K562 (cell line): ENCODE measurements around the gene C9orf50. TPM values are rescaled to one million over a fixed set of nuclear protein-coding genes. Genes with fewer than 3 reads are reported as not detected.

Experiments used
- ATAC-seq: fragments of 200-7000 bp; cut with Tn5 transposase; 3 replicates; pipeline ENCODE4 v1.9.1; 2020; ENCODE audit warnings: moderate library complexity
- BruUV-seq: library from RNA; stranded (reverse); fragments of 400-500 nt; replicated peaks from 2 replicates; lab custom pipeline; 2021; lab: Mats Ljungman, UMichigan
- CTCF ChIA-PET: fragments of 300-600 bp; formaldehyde crosslinking; extraction: SDS; loops from one replicate; lab custom pipeline; 2021; ENCODE audit warnings: low intra/inter-chr PET ratio; lab: Yijun Ruan, JAX
- POLR2A ChIA-PET: fragments of 300-600, 350-650 bp; sonication (Branson Sonifier 250); formaldehyde crosslinking; extraction: SDS; loops from one replicate; lab custom pipeline; 2021; ENCODE audit warnings: antibody characterized with exemption, inconsistent platforms; lab: Yijun Ruan, JAX
- DNase-seq, 4 experiments: peaks; one replicate each; pipeline versions ENCODE4 v3.0.0 to v3.0.0-alpha.2; 2011 to 2018; ENCODE audit warnings: low spot score in 3 of 4, mixed read lengths in 3 of 4; ENCODE audit errors: extremely low read depth in 1 of 4
- FAIRE-seq: peaks from 2 replicates; lab custom pipeline; 2011; peaks lifted over from hg19 to GRCh38; lab: Jason Lieb, UNC
- H2AFZ ChIP-seq: 2 replicates; pipeline ENCODE4 v1.6.0; 2011; ENCODE audit warnings: low read depth, low read length, control low read depth, inconsistent platforms
- H3K27ac ChIP-seq: fragments of 200-600 bp; 3 replicates; pipeline ENCODE4 v1.8.0; 2011; ENCODE audit warnings: low read depth, mild to moderate bottlenecking, control low read depth, inconsistent platforms, low read length, moderate library complexity, mixed read lengths; ENCODE audit errors: extremely low read depth
- H3K27me3 ChIP-seq, 2 experiments: fragments of 300-600 bp in 1 of 2; 2 replicates in 1 of 2; 3 replicates in 1 of 2; pipeline versions ENCODE4 v1.6.0 to v1.8.0; 2011; ENCODE audit warnings: inconsistent platforms in 2 of 2, low read length in 2 of 2, mild to moderate bottlenecking in 1 of 2, mixed read lengths in 1 of 2, moderate library complexity in 1 of 2; ENCODE audit not compliant: control insufficient read depth in 2 of 2, insufficient read depth in 2 of 2
- H3K36me3 ChIP-seq: fragments of 300-600 bp; 3 replicates; pipeline ENCODE4 v1.8.0; 2011; ENCODE audit warnings: mild to moderate bottlenecking, low read length, inconsistent platforms; ENCODE audit not compliant: control insufficient read depth, insufficient read depth
- H3K4me1 ChIP-seq, 2 experiments: fragments of 200-600 bp in 1 of 2; replicated peaks in 1 of 2; 2 replicates in 1 of 2; 3 replicates in 1 of 2; pipeline versions ENCODE4 v1.5.1 to v1.8.0; 2011; ENCODE audit warnings: inconsistent platforms in 2 of 2, low read length in 2 of 2, mild to moderate bottlenecking in 1 of 2, mixed read lengths in 1 of 2, moderate library complexity in 1 of 2; ENCODE audit not compliant: control insufficient read depth in 2 of 2, insufficient read depth in 2 of 2
- H3K4me2 ChIP-seq: 2 replicates; pipeline ENCODE4 v1.6.1; 2011; ENCODE audit warnings: low read length, control low read depth, inconsistent platforms, mixed read lengths; ENCODE audit not compliant: insufficient read depth
- H3K4me3 ChIP-seq: fragments of 200-600 bp; sonication (generic), shearing (Covaris generic); 2 replicates; pipeline ENCODE4 v1.5.1; 2016; ENCODE audit warnings: control low read depth, inconsistent platforms
- H3K79me2 ChIP-seq: fragments of 200-600 bp; 3 replicates; pipeline ENCODE4 v1.8.0; 2011; ENCODE audit warnings: low read length, inconsistent platforms; ENCODE audit not compliant: control insufficient read depth, insufficient read depth
- H3K9ac ChIP-seq, 2 experiments: 2 replicates each; pipeline versions ENCODE4 v1.6.0 to v1.6.1; 2011; ENCODE audit warnings: low read depth in 2 of 2, low read length in 2 of 2, control low read depth in 1 of 2, inconsistent platforms in 1 of 2, mild to moderate bottlenecking in 1 of 2, mixed read lengths in 1 of 2; ENCODE audit not compliant: insufficient read depth in 1 of 2
- H3K9me1 ChIP-seq: one replicate; pipeline ENCODE4 v1.6.0; 2011; ENCODE audit warnings: inconsistent platforms, mild to moderate bottlenecking, low read length, moderate library complexity; ENCODE audit not compliant: control insufficient read depth, insufficient read depth
- H3K9me3 ChIP-seq: replicated peaks from 2 replicates; pipeline ENCODE4 v1.5.1; 2011; ENCODE audit warnings: low read depth, low read length, inconsistent platforms; ENCODE audit not compliant: control insufficient read depth, insufficient read depth
- H4K20me1 ChIP-seq: replicated peaks from 2 replicates; pipeline ENCODE4 v1.6.1; 2011; ENCODE audit warnings: low read length, inconsistent platforms, mixed read lengths; ENCODE audit not compliant: control insufficient read depth, insufficient read depth
- BCOR ChIP-seq: fragments of 450-650 bp; IDR thresholded peaks from 2 replicates; pipeline ENCODE4 v1.6.1; 2016
- HMG20A ChIP-seq: fragments of 450-650 bp; formaldehyde crosslinking; conservative IDR thresholded peaks from 2 replicates; pipeline ENCODE4 v1.4.0; 2020; ENCODE audit warnings: mild to moderate bottlenecking, mixed read lengths
- ILK ChIP-seq: fragments of 450-650 bp; IDR thresholded peaks from 2 replicates; pipeline ENCODE4 v1.6.1; 2016; ENCODE audit warnings: missing genetic modification characterization, low read depth, mild to moderate bottlenecking, missing compliant biosample characterization, moderate library complexity, borderline replicate concordance
- SNIP1 ChIP-seq: fragments of 450-650 bp; IDR thresholded peaks from 2 replicates; pipeline ENCODE4 v1.7.1; 2017; ENCODE audit warnings: low read depth, mild to moderate bottlenecking
- ZBED1 ChIP-seq: IDR thresholded peaks from 2 replicates; pipeline ENCODE4 v1.6.1; 2014
- ZNF717 ChIP-seq: fragments of 250-450 bp; sonication (Bioruptor Pico); IDR thresholded peaks from 2 replicates; pipeline ENCODE4 v1.5.0; 2021
- ZNF740 ChIP-seq, 3 experiments: fragments of 200-800 bp in 1 of 3; sonication (Bioruptor generic) in 1 of 3; sonication (generic) in 1 of 3; formaldehyde crosslinking in 1 of 3; IDR thresholded peaks; 2 replicates each; pipeline versions ENCODE4 v1.6.1 to v1.8.0; 2016 to 2022; ENCODE audit warnings: mild to moderate bottlenecking in 2 of 3, missing compliant biosample characterization in 2 of 3, missing genetic modification characterization in 2 of 3, missing genetic modification reagents in 1 of 3
- WGBS: fragments of 100-300 bp; shearing (Covaris generic); methylation state at CpG from one replicate; pipeline ENCODE4 v1.1.6; 2016; ENCODE audit warnings: low coverage, mixed read lengths; ENCODE audit not compliant: insufficient coverage; ENCODE audit errors: missing lambda C conversion rate; 5-methylcytosine and 5-hydroxymethylcytosine counted together
- in situ Hi-C: fragments of 300-500 bp; cut with MboI; formaldehyde crosslinking; loops from 4 replicates; pipeline ENCODE4 v1.15.0; 2018; ENCODE audit warnings: inconsistent platforms, mixed read lengths
- intact Hi-C: fragments of 100-400 bp; cut with micrococcal nuclease; formaldehyde crosslinking; loops from 2 replicates; pipeline ENCODE4 v1.14.2; 2022
- polyA plus RNA-seq, 8 experiments: library from polyadenylated mRNA; depleted of rRNA in 4 of 8; stranded (reverse) in 5 of 8; unstranded in 3 of 8; fragments of >200 nt; fragmentation: Nextera tagmentation in 2 of 8; fragmentation: Illumina TruSeq in 1 of 8; extraction: Ambion mirVana in 2 of 8; extraction: Trizol in 1 of 8; gene quantifications; 2 replicates each; pipeline versions ENCODE4 v1.2.1 to v1.2.3, GENCODE V29; 2011 to 2014; ENCODE audit warnings: inconsistent platforms in 1 of 8, missing spikeins in 1 of 8
- total RNA-seq, 7 experiments: library from RNA; depleted of rRNA in 6 of 7; stranded (reverse); fragments of >200 nt in 6 of 7; fragmentation: Illumina TruSeq in 2 of 7; extraction: Trizol in 2 of 7; gene quantifications; 2 replicates each; pipeline versions ENCODE4 v1.2.1 to v1.2.3, GENCODE V29; 2011 to 2021; ENCODE audit warnings: low replicate concordance in 1 of 7
- TF ChIP-seq, protein P1 (sequence below), 2 experiments: IDR thresholded peaks in 1 of 2; conservative IDR thresholded peaks in 1 of 2; 2 replicates each; pipeline ENCODE4 v1.6.1; 2016; ENCODE audit warnings: low read depth in 2 of 2, mild to moderate bottlenecking in 1 of 2, missing compliant biosample characterization in 1 of 2, missing genetic modification characterization in 1 of 2, moderate library complexity in 1 of 2
- TF ChIP-seq, protein P2 (sequence below): fragments of 250-450 bp; sonication (Bioruptor Pico); IDR thresholded peaks from 2 replicates; pipeline ENCODE4 v1.8.0; 2021; ENCODE audit warnings: mild to moderate bottlenecking, moderate library complexity

Gene C9orf50
- total and polyA plus RNA-seq, 9 of the 15 experiments (the other 6 are each of a cell fraction or from before 2014, with no cell fraction given) = not detected

DNA sequence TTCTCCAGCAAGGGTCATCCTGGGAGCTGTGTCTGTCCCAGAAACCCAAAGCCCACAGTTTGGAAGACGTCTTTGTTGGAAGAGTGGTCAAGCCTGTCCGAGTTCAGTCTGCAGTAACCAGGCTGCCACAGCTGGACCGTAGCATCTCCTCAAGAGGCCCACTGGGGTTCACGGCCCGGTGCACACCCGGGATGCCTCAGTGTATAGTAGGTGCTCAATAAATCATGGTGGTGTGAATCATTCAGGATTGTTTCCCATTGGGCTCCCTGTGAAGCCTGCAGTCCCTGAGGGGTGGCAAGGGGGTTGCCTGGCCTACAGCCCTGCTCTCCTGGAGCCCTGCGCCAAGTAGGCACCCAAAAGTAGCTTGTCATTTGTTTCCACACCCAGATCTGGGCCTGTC is 34.3 kb upstream of the C9orf50 start:
- H3K9me1 ChIP-seq = no peaks in the 10 kb centered on the region
- H3K4me3 ChIP-seq = no peak overlapping the region
- no peak for ATAC-seq
- no peak overlapping the region for H3K9ac ChIP-seq
- no TSS peak for BruUV-seq
- peaks cover 29 to 44% of the 10 kb centered on the region in 2 experiments; a peak in 4 of 5 replicates for H3K27me3 ChIP-seq
- 9% methylated on average over 7 of the region's 7 CpGs for WGBS
- no peaks in the 10 kb centered on the region for H3K36me3 ChIP-seq
- no peaks in the 10 kb centered on the region; the same call in 1 of the 2 replicates for H4K20me1 ChIP-seq
- H3K4me1 ChIP-seq = peaks cover 0 to 3% of the 10 kb centered on the region in 2 experiments; a peak in 2 of 5 replicates
- no peak for DNase-seq
- in situ Hi-C loops = loop anchor here (25.0 kb wide), 1 partner anchor 682 kb away; no protein-coding TSS in a partner anchor
- no peaks in the 10 kb centered on the region for H3K9me3 ChIP-seq
- intact Hi-C loops = no loop called here
- H2AFZ ChIP-seq = no peak overlapping the region
- no peak overlapping the region for H3K4me2 ChIP-seq
- H3K79me2 ChIP-seq = no peaks in the 10 kb centered on the region
- no peak overlapping the region for H3K27ac ChIP-seq
- no peak for TF ChIP-seq SNIP1
- TF ChIP-seq BCOR = 0 out of 2 replicates have a peak, but pooled peaks have one; percentile 28
- no peak for TF ChIP-seq ZBED1
- TF ChIP-seq HMG20A (CRISPR knock-in tag) = no peak
- TF ChIP-seq ILK = no peak
- POLR2A ChIA-PET = interaction anchor here (0.6 to 1.4 kb wide), 3 partner anchors 48 to 278 kb away, joined by 3 to 4 read pairs (median 4); no protein-coding TSS in a partner anchor
- CTCF ChIA-PET = no interaction called here
- no peak for FAIRE-seq

DNA sequence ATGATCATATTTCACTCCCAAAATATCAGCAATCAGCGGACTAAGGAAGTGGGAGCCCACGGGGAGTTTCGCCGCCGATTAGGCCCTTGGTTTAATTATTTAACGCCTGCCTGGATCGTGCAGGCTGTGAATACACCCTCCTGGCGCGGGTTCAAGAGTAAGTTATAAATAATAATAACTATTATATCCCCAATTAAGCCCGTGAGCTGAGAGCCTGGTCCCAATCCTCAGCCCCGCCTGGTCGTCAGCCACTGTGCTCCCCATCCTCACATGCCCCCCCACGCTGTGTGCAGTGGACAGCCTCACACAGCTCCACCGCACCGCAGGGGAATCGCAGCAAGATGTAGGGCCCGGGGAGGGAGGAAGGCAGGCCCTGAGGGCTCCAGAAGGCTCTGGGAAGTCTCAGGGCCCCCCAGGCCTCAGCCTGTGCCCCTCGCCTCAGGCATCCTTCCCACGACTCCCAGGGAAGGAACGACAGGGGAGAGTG is 33.7 kb upstream of the C9orf50 start:
- Histone ChIP-seq H3K4me1 (peaks cover 0 to 6% of the 10 kb centered on the region in 2 experiments; a peak in 2 of 5 replicates), H3K4me3 (no peak overlapping the region), H3K9me1 (no peaks in the 10 kb centered on the region), H3K36me3 (no peaks in the 10 kb centered on the region), H4K20me1 (no peaks in the 10 kb centered on the region; the same call in 1 of the 2 replicates), H3K27me3 (peaks cover 29 to 45% of the 10 kb centered on the region in 2 experiments; a peak in 4 of 5 replicates), H3K79me2 (no peaks in the 10 kb centered on the region), H3K4me2 (no peak overlapping the region), H3K27ac (no peak overlapping the region), H3K9me3 (no peaks in the 10 kb centered on the region), H3K9ac (no peak overlapping the region), H2AFZ (no peak overlapping the region)
- in situ Hi-C loops = loop anchor here (25.0 kb wide), 1 partner anchor 683 kb away; no protein-coding TSS in a partner anchor
- DNase-seq = no peak
- peak; percentile 47 for ATAC-seq
- WGBS = 8% methylated on average over 20 of the region's 20 CpGs
- no TSS peak for BruUV-seq
- FAIRE-seq = no peak
- POLR2A ChIA-PET = interaction anchor here (0.6 to 1.0 kb wide), 2 partner anchors 48 to 278 kb away, joined by 3 to 4 read pairs; no protein-coding TSS in a partner anchor
- CTCF ChIA-PET = no interaction called here
- intact Hi-C loops = no loop called here
- TF ChIP-seq ZNF717 (CRISPR knock-in tag) = no peak
- TF ChIP-seq, protein P1, sequence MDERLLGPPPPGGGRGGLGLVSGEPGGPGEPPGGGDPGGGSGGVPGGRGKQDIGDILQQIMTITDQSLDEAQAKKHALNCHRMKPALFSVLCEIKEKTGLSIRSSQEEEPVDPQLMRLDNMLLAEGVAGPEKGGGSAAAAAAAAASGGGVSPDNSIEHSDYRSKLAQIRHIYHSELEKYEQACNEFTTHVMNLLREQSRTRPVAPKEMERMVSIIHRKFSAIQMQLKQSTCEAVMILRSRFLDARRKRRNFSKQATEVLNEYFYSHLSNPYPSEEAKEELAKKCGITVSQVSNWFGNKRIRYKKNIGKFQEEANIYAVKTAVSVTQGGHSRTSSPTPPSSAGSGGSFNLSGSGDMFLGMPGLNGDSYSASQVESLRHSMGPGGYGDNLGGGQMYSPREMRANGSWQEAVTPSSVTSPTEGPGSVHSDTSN (CRISPR knock-in tag; IDR thresholded peaks at IDR 0.05; ENCODE audit: low read depth) = no peak
- TF ChIP-seq, protein P1 (tag; conservative IDR thresholded peaks at IDR 0.05; ENCODE audit: low read depth) = 0 out of 2 replicates have a peak, but pooled peaks have one; percentile 12
- peak; percentile 80 for TF ChIP-seq ZNF740 (CRISPR knock-in tag; IDR thresholded peaks at IDR 0.05)
- TF ChIP-seq ZNF740 (tag; IDR thresholded peaks at IDR 0.05) = no peak
- TF ChIP-seq, protein P2, sequence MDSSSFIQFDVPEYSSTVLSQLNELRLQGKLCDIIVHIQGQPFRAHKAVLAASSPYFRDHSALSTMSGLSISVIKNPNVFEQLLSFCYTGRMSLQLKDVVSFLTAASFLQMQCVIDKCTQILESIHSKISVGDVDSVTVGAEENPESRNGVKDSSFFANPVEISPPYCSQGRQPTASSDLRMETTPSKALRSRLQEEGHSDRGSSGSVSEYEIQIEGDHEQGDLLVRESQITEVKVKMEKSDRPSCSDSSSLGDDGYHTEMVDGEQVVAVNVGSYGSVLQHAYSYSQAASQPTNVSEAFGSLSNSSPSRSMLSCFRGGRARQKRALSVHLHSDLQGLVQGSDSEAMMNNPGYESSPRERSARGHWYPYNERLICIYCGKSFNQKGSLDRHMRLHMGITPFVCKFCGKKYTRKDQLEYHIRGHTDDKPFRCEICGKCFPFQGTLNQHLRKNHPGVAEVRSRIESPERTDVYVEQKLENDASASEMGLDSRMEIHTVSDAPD (CRISPR knock-in tag) = no peak
